Umbilical cord (tissue), 2 donors: ENCODE measurements around the gene GARIN5A. TPM values are rescaled to one million over a fixed set of nuclear protein-coding genes. Genes with fewer than 3 reads are reported as not detected.

Experiments used
- DNase-seq: peaks from one replicate; pipeline ENCODE4 v3.0.0-alpha.2; 2015; ENCODE audit warnings: low spot score
- total RNA-seq: library from RNA; depleted of rRNA; stranded (reverse); fragments of >200 nt; gene quantifications from one replicate; pipeline ENCODE4 v1.2.3, GENCODE V29; 2014; ENCODE audit warnings: low replicate concordance; ENCODE audit not compliant: insufficient read depth

GARIN5A gene
- total RNA-seq, 1 donor from 2014 or later, result not detected

DNA sequence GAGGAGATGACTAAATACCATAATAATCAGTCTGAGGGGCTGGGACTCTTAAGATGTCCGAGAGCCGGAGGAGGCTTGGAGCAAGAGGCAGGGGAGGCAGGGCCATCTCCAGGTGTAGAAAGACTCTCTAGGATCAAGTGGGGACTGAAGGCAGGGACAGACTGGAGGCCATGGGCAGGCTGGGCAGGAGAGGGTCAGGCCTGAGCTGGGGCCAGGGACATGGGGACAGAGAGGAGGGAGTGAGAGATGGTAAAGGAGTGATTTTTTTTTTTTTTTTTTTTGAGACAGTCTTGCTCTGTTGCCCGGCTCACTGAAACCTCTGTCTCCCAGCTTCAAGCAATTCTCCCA lies 32.2 kb upstream of the GARIN5A start:
- no peak for DNase-seq

DNA sequence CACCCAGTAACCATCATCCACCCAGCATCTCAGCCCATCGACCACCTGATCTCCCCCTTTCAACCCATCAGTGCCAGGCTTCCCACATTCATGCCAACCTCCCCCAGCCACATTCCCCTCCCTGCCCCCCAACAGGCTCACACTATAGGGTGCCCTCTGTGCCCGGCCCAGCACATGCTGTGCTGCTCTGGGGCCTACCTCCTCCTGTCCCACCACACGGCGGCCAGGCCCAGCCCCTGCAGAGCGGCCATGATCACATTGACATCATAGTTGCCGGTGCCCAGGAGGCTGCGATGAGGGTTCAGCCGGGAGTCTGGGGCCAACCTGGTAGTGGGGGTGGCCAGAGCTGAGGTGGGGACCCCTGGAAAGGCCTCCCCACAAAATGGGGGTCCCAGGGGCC lies 30.7 kb upstream of the GARIN5A start:
- DNase-seq, result no peak

DNA sequence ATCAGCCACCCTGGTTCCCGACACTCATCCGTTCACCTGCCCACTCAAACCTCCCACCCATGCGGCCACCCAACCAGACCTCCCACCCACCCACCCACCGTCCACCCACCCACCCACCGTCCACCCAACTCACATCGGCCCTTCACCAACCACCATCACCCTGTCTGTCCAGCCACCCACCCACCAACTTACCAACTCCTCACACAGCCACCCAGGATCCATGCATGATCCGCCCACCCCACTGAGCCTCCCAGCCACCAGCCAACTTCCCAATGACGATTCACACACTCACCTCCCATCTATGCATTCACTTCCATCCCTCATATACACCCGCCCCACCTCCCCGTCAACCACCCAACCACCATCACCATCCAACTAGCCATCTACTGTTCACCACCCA lies 30.1 kb upstream of the GARIN5A start:
- no peak for DNase-seq

DNA sequence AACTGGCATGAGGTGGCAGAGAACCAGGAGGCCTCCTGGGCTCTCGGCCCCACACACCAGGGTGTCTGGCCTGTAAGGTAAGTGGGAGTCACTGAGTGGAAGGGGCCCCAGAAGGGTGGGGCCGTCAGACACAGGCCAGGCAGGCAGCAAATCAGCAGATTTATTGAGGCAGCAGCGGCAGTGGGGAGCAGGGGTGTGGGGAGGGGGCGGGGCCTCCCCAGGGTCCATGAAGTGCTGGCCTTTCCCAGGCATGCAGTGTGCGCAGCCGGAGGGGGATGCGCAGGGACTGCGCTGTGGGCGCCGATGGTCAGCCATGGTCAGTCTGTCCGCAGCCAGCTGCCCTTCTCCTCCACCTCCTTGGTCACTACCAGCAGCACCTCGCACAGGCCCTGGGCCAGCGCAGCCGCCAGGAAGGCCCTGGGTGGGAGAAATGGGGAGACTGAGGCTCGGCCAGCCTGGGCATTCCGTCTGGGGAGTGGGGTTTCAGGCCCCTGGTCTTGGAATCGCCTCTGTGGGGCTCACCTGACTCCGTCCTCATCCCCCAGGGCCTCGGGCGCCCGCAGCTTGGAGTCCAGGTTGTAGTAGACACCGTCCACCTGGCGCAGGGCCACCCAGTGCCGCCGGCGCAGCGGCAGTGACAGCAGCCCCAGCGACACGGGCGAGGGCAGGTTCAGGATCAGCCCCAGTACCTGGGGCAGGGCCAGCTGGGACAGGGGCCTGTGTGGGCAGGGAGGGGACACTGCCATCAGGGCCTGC lies 29.4 kb upstream of the GARIN5A start:
- DNase-seq, result no peak

DNA sequence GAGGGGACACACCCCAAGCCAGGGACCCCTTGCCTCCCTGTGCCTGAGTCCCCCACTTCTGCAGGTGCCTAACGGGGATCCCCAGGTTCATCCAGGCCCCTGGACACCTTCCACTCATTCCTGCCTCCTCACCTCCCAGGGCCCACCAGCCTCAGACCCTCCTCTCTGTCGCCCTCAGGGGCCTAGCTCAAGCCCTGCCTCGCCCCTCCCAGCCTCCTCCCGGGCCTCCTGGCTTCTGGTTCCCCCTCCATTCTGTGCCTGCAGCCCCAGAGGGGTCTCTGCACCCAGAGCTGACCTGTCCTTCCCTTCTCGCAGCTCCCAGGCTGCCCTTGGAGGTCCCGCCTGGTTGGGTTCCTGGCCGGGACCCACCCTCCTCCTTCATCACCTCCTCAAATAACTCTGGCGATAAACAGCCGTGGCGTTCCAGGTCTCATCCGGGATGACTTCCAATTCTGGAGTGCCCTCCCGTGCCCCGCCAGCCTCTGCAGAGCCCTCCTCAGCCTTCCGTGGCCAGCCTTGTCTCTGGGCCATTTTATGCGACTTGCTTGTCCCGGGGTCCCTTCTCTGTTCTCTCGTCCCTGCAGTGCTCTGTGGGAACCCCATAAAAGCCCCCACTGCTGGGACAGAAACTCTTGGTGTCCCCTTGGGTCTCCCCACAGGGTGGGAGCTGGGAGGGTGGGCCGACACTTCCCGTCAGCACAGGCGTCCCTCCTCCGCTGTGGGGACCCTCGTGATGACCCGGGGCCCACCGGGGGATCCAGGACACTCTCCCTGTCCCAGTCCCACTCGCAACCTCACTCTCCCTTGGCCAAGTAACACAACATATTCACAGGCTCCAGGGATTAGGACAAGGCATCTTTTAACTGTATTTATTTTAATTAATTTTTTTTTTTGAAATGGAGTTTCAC lies 25.2 kb upstream of the GARIN5A start:
- no peak for DNase-seq

DNA sequence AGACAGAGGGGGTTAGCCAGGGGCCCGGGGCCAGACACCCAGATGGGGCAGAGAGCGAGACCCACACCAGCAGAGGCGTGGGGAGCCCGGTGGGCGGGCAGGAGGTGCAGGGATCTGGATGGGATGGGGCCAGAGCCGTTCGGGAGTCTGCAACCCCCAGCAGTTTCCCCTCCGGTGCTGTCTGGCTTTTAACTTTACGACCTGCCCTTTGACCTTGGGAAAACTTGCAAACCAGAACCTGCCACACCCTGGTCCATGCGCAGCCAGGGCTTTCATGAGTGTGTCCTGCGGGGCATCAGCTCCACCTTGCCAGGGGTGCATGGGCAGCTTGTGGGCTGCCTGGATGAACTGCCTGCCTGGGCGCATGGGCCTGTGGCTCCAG lies 24.5 kb upstream of the GARIN5A start:
- DNase-seq, result no peak

DNA sequence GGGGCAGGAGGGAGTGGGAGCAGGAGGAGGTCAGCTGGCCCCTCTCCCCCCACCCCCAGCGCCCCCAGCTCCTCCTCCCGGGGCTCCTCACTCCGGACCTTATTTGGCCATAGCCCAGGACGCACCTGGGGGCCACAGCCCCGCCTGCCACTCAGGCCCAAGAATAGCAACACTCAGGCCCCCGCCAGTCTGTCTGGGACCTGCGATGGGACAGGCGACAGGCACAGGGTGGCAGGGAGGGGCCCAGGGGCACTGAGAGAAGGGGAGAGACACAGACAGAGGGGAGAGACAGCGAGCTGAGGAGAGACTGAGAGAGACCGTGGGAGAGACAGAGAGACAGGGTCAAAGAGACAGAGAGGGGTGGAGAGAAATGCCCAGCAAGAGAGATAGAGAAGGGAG lies 24.1 kb upstream of the GARIN5A start:
- DNase-seq, result no peak

DNA sequence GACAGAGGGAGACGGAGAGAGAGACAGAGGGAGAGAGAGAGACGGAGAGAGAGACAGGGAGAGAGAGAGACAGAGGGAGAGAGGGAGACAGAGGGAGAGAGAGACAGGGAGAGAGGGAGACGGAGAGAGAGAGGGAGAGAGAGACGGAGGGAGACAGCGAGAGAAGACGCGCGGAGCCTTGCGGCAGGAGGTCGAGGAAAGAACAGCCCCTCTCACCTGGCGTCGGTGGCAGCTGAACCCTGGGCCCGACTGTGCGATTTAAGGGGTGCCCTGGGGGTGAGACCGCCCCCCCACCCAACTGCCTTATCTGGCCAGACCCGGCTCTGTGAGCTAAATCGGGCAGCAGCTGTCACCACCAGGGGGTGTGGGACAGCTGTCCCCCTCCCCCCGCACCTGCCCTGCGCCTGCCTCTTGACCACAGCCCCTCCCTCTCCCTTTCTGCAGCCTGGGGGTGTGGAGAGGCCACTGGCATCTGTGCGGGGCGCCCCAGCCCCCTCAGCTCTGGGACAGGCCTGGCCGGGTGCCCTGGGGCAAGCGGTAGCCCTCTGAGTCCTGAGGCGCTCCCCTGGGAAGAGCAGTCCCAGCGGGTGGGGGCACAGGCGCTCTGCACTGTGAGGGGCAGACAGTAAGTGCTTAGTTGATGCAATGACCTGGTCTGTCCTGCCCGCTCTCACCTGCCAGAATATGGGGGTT lies 23.6 kb upstream of the GARIN5A start:
- DNase-seq, result no peak

DNA sequence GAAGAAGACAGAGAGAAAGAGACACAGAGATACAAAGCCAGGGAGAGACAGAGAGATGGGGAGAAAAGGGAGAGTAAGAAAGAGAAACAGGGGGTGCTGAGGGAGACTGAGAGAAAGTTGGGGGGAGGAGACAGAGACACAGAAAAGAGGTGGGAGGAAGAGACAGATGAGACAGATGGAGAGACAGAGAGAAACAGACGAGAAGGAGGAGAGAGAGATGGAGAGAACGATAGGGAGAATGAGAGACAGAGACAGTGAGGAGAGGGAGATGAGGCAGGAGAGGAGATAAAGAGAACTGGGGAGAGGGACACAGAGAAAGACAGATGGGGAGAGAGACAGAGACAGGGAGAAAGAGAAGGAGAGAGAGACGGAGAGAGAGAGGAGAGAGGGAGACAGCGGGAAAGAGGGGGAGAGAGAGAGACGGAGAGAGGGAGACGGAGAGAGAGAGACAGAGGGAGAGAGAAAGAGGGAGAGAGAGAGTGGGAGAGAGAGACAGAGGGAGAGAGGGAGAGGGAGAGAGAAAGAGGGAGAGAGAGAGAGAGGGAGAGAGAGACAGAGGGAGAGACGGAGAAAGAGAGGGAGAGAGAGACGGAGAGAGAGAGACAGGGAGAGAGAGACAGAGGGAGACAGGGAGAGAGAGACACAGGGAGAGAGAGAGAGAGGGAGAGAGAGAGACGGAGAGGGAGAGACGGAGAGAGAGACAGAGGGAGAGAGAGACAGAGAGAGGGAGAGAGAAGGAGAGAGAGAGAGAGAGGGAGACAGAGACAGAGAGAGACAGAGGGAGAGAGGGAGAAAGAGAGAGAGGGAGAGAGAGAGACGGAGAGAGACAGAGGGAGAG lies 21.8 kb upstream of the GARIN5A start:
- DNase-seq, result no peak

DNA sequence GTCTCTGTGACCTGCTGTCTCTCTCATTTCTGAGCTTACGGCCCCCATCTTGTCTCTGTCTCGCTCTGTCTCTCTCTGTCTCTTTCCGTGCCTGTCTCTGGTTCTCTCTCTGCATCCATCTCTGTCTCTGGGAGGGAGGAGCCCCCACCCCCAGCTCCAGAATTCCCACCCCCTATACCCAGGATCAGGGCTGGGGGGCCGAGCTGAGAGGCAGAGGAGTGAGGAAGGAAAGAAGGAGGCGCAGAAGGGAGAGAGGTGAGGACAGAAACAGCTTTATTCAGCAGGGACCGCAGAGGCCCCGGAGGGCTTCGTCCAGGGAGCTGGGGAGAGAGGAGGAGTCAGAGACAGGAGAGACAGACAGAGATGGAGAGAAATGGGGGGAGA lies 20.4 kb upstream of the GARIN5A start:
- DNase-seq, result no peak

DNA sequence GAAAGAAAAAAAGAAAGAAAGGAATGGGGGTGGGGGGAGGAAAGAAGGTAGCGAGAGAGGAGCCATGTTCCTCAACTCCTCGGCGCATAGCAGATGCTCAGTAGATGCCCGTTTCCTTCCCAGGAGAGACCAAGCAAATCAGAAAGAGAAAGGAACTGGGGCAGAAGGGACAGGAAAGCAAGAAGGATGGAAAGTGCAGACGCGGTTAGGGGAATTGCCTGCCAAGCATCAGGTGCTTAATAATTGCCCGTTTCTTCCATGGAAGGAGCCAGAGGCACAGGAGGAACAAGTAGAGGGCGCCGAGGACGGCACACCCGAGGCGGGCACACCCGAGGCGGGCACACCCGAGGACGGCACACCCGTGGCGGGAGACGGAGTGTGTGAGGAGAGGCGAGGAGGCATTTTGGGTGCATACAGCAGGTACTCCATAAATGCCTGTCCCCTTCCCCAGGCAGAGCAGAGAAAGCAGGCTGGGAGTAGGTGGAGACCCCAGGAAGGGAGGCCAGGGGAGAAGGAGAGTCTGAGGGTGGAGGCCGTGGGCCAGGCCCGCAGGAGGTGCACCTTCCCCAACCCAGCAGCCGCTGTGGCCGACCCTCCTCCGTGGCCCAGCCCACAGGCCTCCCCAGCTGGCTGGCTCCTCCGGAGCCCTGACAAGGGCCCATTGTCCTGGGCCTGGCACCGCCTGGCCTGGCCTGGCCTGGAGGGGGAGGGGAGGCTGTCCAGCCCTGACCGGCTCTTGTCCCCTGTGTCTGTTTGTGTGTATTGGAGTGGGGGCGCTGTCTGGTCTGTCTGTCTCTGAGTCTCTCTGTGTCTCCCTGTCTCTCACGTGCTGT lies 19.8 kb upstream of the GARIN5A start:
- DNase-seq, result no peak

DNA sequence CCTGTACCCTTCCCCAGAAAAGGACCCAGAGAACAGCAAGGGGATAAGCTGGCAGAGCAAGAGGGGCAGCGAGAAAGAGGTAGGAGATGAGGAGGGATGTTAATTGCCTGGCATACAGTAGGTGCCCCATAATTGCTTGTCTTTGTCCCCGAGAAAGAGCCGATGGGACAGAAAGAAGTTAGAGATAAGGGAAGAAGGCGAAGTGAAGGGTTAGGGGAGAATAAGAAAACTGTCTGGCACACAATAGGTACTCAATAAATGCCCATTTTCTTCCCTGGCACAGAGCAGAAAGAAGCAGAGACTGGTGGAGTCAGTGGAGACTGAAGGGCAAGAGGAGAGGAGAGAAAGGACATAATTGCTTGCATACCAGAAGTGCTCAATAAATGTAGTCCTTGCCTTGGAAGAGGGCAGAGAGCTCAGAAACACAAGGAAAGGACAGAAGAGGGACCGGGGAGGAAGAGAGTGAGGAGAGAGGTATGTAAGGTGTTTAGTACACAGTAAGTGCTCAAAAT lies 18.4 kb upstream of the GARIN5A start:
- no peak for DNase-seq

DNA sequence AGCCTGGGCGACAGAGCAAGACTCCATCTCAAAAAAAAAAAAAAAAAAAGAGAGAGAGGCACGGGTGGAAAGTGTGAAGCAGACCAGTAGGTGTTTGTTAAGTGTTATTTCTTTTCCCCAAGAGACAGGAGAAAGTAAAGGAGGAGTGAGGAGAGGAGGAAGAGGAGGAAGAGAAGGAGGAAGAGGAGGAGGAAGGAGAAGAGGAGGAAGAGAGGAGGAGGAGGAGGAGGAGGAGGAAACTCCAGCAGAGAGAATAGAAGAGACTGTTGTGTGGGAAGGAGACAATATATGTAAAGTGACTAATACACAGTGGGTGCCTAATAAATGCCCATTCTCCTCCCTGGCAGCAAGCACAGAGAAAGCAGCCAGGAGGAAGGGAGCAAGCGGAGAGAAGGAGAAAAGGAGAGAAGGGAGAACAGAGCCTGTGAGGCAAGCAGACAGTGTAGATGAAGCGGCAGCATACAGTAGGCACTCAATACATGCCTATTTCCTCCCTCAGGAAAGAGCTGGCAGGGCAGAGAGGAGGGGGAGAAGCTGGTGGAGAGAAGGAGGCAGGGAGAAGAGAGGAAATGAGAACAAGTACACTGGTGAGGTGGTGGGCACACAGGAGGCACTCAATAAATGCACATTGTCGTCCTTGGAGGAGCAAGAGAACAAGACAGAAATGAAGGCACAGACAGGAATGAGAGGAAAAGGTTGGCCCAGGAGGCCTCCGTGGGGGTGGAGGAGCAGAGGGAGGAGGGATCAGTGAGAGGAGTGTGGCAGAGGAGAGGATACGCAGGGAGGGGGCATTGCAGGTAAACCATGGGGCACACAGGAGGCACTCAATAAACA lies 17.8 kb upstream of the GARIN5A start:
- DNase-seq, result no peak

DNA sequence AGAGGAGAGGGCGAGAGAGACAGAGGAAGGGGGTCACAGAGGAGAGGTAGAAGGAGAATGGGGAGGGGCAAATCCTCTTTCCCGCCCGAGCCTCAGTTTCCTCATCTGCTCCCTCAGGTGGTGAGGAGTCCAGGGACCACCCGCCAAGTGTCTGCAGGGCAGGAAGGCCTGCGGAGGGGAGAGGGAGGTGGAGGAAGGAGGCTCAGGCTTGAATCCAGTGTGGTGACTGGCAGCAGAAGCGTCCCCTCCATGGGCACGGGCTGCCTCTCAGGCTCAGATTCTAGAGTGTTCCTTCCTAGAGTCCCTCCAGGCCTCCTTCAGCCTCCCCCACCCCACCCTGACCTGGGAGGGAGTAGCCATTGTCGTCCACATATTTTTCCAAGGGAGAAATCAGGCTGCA lies 16.5 kb upstream of the GARIN5A start:
- DNase-seq, result no peak

DNA sequence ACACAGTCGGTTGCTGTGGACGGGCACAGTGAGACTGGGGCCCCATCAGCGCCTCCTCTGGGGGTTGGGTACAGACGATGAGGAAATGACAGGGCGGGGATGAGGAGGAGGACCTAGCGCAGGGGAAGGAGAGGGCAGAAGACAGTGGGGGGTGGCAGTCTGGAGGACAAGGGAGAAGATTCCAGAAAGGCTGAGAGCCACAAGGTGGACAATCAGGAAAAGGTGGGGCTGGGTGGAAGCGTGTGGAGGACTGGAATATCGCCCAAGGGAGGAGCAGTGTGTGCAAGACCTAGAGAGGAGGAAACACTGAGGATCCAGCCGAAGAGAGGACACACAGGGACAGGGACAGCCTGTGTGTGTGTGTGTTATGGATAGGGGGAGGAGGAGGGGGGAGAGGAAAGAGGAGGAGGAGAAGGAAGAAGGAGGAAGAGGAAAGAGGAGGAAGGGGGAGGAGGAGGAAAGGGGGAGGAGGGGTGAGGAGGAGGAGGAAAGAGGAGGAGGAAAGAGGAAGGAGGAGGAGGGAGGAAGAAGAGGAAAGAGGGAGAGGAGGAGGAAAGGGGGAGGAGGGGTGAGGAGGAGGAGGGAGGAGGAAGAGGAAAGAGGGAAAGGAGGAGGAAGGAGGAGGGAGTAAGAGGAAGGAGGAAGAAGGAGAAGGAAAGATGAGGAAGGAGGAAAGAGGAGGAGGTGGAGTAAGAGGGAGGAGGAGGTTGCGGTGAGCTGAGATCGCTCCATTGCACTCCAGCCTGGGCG lies 15.8 kb upstream of the GARIN5A start:
- DNase-seq, result no peak

DNA sequence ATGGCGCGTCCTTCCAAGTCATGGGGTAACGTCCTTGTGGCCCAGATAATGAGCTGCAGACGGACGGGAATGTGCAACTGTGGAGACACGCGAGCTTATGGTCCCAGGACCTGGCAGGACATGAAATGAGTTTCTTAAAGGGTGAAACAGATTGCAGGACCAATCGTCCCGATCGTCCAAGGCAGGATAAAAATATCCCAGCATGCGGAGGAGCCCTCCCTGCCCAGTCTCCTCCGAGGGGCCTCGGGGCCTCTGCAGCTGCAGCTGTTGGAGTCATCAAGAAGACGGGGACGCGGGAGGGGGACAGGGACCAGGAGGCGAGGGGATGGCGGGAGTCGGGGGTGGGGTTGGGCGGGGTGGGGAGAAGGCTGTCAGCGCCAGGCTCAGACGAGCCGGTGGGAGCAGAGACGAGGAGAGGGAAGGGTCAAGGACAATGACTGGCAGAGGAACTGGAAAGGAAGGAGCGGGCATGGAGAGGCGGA lies 14.4 kb upstream of the GARIN5A start:
- DNase-seq, result no peak

DNA sequence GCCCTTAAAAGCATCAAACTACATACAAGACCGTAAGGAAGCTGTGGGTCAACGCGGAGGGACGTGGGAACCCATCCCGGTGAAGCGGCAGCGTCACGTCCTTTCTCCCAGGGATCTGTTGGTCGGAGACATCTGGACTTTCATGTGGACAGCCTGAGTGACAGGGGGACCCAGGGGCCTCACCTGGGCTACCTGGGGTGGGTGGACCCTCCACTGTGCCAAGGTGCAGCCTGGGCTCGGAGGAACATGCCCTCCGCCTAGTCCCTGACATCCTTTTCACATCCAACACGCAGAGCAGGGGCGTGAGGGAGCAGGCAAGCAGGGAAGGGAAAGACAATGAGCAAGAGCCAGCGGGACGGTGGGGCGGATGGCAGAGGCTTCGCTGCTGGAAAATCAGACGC lies 13.8 kb upstream of the GARIN5A start:
- DNase-seq, result no peak

DNA sequence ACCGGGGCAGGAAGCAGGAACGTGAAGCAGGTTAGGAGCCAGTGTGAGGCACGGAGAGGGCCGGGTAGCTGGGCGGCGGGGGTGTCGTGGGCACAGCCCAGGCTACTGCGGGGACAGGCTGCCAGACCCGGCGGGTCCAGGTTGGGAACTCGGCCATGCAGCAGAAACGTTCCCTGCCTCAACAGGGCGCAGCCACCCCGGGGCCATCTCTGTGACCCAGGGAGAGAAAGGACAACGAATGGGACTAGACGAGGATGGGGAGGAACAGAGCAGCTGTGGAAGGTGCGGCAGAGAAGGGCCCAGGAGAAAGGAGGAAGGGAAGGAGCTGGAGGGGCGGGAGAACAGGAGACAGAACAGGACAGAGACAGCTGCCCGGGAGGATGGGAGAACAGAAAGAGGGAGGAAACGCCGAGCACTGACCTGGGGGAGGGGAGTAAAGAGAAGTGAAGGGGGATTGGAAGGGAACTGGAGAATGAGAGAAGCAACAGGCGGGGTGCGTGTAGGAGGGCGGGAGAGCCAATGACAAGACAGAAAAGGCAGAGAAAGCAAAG lies 12.9 kb upstream of the GARIN5A start:
- no peak for DNase-seq
